HG02938 (cell line): ENCODE results near the gene TP53INP2.
"Not testable (repeated sequence)": the region's sequence is repeated elsewhere in the genome, so short reads cannot be mapped to it uniquely, and the experiment has no call there.

Experiments
- ATAC-seq: cut with Tn5 transposase; IDR thresholded peaks from one replicate; pipeline ENCODE4 v1.9.1; 2021; ENCODE audit warnings: mild to moderate bottlenecking, moderate library complexity; ENCODE audit not compliant: unreplicated experiment

TP53INP2 gene, protein sequence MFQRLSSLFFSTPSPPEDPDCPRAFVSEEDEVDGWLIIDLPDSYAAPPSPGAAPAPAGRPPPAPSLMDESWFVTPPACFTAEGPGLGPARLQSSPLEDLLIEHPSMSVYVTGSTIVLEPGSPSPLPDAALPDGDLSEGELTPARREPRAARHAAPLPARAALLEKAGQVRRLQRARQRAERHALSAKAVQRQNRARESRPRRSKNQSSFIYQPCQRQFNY

DNA sequence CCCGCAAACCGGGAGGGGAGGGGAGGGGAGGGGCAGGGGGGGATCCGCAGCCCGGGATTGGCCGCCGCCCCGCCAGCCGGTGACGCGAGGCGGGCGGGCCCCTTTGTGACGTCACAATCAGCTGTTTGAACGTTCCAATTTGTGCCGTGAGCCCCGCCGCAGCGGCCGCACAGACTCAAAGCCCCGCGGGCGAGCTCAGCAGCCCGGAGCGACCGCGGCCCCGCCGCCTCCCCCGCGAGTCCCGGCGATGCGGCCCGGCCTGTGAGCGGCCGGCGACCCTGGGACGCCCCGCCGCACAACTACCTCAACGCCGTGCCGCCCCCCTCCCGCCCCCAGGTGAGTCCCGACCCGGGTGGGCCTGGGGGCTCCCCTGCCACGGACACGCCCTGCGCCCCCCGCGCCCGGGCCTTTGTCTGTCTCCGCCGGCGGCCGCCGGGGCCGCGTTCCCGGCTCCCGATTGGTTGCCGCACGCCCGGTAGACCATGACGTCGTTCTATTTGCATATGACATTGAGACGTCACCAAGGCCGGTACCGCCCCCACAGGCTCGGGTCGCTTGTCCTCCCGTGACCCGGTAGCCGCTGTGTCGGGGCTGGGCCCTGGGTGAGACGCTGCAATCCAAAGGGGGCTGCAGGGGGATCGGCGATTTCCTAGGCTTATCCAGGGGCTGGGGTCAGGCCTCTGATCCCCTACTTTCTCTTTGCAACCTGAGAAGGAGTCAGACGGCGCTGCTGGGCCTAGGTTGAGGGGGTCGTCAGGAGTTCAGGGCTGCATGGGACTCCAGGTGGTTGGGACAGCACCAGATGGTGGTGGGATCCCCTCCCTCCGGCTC is at the start of gene TP53INP2:
TP53INP2 (plus strand) TSS at position 168 of the 831 bp plus-strand sequence. CDS start 4,396 bp downstream, outside the sequence.
- peak; percentile 41 for ATAC-seq

DNA sequence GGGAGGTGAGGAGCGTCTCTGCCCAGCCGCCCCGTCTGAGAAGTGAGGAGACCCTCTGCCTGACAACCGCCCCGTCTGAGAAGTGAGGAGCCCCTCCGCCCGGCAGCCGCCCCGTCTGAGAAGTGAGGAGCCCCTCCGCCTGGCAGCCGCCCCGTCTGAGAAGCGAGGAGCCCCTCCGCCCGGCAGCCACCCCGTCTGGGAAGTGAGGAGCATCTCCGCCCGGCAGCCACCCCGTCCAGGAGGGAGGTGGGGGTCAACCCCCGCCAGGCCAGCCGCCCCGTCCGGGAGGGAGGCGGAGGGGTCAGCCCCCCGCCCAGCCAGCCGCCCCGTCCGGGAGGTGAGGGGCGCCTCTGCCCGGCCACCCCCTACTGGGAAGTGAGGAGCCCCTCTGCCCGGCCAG is 45.5 kb upstream of the TP53INP2 start:
- not testable (repeated sequence) for ATAC-seq

DNA sequence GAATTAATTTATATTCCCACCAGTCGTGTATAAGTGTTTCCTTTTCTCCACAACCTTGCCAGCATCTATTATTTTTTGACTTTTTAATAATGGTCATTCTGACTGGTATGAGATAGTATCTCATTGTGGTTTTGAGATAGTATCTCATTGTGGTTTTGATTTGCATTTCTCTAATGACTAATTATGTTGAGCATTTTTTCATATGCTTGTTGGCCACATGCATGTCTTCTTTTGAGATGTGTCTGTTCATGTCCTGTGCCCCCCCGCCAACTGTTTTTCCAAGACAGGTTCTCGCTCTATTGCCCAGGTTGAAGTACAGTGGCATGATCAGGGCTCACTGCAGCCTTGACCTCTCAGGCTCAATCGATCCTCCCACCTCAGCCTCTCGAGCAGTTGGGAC is 42.3 kb upstream of the TP53INP2 start:
- not testable (repeated sequence) for ATAC-seq

DNA sequence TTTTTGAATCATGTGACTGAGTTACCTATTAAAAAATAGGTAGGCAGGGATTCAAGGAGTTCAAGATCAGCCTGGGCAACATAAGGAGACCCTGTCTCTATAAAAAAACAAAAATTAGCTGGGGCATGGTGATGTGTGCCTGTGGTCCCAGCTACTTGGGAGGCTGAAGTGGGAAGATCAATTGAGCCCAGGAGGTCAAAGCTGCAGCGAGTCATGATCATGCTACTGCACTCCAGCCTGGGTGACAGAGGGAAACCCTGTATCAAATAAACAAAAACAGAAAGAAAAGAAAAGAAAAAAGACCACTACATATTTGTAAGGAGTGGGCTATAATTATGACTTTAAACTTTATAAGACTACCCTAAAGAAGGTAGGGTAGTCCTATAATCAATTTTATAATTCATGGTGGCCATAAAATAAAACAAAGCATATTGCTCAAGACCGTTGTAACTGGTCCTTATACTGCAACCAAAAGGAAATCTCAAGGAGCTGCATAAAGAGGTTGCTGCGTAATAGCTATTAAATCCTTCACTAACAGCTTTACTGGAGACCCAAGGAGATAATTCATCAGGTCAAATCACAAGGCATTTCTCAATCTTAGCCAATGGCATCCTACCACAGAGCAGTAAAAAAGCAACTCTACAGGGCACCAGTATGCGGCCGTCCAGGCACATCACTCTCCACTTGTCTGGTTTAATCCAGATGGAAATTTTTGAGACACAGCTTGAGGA is 40.8 kb upstream of the TP53INP2 start:
- no peak for ATAC-seq

DNA sequence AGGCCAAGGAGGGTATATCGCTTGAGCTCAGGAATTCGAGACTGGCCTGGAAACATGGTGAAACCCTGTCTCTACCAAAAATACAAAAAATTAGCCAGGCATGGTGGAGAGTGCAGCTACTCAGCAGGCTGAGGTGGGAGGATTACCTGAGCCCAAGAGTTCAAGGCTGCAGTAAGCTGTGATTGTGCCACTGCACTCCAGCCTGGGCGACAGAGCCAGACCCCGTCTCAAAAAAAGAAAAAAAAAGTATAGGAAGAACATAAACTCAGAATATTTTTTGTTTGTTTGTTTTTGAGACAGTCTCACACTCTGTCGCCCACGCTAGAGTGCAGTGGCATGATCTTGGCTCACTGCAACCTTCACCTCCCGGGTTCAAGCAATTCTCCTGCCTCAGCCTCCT is 39.4 kb upstream of the TP53INP2 start:
- ATAC-seq: not testable (repeated sequence)

DNA sequence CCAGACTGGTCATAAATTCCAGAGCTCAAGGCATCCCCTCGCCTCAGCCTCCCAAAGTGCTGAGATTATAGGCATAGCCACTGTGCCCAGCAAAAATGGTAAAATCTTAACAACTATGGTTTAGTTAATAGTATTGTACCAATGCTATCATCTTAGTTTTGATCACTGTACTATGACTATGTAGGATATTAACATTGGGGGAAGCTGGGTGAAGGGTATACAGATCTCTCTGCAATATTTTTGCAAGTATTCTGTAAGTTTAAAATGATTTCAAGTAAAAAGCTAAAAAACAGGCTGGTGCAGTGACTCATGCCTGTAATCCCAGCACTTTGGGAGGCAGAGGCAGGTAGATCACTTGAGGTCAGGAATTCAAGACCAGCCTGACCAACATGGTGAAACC is 35.0 kb upstream of the TP53INP2 start:
- no peak for ATAC-seq

DNA sequence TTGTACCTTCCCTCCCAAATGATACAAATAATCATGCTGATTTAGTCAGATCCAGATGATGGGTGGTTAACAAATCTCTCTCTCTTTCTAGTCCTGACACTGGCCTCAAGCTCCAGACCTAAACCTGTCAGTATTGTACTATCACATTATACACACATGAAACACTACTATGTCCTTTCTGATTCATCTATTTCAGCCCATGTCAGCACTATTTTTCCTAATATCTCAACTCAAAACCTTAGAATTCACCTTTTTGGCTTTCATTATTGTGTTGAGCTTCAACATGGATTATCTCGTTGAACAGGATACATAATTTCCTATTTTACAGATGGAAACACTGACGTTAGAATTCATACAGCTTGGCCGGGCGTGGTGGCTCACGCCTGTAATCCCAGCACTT is 30.7 kb upstream of the TP53INP2 start:
- no peak for ATAC-seq

DNA sequence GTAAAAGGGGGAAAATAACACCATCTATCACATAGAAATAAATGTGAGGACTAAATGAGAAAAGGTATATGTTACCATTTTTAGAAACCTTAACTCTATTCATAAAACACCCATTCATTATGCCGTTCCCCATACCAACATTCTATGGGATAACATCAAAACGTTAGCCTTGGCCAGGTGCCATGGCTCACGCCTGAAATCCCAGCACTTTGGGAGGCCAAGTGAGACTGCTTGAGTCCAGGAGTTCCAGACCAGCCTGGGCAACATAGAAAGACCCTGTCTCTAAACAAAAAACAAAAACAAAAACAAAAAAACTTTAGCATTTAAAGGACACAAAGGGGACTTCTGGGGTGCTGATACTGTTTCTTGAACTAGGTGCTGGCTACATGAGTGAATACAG is 28.6 kb upstream of the TP53INP2 start:
- ATAC-seq: no peak

DNA sequence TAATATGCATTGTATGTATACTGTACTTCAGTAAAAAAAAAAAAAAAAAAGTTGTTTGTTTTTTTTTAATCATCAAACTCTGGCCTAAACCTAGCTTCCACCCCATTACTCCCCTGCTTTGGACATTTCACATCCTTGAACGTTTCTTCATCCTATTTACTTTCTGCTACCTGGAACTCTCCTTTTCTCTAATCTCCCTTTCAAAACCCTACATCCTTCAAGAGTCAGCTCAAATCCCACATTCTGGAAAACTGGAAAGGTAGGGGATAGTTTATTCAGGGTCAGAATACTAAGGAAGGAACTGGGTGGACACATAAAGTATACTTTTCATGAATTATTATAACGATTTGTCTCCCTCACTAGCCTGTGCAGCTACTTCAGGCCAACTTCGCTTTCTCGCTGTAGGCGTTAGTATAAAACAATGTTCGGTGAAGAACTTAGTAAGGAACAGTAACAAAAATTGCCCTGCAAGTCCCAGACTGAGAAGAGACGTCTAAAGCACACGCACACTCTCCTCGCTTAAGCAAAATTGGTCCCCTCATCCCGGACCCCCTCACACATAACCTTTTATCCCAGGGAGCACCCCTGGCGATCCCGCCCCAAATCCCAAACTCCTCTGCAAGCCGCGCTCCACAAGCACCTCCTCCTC is 28.0 kb upstream of the TP53INP2 start:
- no peak for ATAC-seq

DNA sequence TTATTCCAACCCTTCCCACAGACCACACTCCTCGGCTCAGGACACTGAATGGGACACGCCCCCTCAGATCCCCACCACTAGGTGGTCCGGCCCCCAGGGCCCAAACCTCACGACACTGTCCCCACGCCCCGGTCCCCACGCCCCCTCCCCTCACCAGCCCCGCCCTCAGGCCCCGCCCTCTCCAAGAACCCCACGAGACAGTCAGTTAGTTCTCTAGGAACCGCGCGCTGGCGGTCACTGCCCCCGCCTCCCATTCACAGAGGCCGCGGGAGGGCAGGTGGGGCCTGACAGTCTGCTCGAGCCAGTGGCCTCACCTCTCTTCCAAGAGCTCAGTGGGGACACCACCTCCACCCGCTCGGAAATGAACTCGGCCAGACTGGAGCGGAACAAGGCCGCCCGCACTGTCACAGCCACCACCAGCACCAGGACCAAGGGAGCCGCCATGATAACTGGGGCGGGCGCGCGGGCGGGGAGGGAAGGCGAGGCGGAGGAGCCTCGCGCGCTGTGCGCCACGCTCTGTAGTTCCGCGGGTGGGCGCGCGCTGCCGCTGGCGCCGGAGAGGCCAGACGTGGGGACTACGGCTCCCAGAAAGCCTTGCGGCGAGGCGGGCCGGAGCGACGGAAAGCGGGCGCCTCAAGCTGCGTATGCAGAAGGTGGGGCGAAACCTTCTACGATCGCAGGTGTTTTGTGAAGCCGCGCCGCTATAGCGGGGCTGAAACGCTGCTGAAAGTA is 27.3 kb upstream of the TP53INP2 start, which contains the start of gene PIGU:
PIGU (minus strand) TSS at position 451 of the 732 bp plus-strand sequence; CDS start at position 444, 7 bp downstream.
- peak; percentile 88 for ATAC-seq

DNA sequence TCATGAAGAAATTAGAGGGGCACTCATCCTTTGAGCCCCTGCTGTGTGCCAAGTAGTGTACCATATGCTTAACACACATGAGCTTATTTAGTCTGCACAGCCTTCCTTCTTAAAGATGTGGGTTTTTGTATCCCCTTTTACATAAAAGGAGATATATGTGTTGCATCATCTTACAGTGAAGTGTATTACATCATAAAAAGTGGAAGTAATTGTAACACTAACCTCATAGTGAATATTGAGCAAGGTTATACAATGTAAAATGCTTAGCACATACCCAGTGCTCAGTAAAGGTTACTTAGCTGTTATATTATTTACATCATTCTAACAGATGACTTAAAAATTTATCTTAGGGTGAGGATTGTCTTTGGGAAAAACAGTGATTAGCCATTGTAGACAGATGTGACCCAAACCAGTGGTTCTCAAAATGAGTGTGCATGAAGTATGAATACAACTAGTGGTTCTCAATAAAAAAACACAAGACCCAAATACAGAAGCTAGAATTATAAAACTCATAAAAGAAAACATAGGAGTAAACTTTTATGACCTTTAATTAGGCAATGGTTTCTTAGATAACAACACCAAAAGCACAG is 23.5 kb upstream of the TP53INP2 start:
- no peak for ATAC-seq

DNA sequence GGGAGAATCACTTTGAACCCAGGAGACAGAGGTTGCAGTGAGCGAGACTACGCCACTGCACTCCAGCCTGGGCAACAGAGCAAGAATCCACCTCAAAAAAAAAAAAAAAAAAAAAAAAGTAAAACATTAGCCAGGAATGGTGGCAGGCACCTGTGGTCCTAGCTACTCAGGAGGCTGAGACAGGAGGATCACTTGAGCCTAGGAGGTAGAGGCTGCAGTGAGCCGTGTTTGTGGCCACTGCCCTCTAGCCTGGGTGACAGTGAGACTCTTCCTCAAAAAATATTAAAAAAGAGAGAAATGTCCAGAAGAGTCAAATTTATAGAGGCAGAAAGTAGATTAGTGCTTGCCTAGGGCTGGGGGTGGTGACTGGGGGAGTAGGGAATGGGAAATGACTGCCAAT is 20.5 kb upstream of the TP53INP2 start:
- ATAC-seq: no peak

DNA sequence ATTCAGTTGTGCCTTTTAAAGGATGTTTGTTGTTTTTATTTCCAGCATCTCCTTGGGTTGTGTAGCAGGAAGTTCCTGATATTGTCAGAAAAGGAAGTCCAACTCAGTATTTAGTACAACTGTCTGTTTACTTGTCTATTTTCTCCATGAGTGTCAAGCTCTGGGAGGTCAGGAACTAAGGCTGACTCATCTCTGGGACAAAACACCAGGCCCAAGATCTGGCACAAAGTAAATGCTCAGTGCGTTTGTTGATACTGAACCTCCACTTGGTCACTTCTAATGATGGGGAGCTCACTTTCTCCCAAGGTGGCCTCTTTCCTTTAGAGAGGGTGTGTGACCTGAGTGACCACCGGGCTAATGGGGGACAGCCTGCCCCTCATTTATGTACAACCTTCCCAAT is 14.7 kb upstream of the TP53INP2 start:
- ATAC-seq: no peak

DNA sequence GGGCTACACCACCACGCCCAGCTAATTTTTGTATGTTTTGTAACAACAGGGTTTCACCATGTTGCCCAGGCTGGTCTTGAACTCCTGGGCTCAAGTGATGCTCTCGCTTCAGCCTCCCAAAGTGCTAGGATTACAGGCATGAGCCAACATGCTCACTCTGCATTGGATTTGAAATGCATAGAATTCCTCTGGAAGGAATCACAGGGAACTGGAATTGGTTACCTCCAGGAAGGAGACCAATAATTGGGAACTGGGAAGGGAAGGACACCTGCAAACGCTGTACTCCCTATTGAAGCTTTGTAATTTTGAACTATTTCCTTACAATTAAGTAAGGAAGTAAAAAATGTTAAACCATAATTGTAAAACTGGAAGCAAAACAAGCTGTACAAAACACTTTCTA is 12.3 kb upstream of the TP53INP2 start:
- no peak for ATAC-seq

DNA sequence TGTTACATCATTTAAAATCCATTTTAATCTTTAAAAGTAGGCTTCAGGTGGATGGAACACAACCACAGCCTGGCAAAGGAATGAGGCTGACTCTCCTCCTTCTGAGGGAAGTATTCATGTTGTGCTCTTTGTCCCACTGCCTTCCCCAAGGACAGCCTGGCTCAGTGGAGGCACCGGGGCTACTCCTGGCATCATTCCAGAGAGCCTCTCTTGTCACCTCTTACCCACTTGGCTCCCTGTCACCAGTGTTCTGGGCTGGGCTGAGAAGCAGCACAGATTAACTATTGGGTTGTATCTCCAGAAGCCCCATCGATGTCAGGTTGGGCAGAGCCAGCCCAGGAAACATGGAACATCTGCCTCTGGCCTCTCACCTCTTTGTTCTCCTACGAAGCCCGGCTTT is 10.7 kb upstream of the TP53INP2 start:
- ATAC-seq: no peak

DNA sequence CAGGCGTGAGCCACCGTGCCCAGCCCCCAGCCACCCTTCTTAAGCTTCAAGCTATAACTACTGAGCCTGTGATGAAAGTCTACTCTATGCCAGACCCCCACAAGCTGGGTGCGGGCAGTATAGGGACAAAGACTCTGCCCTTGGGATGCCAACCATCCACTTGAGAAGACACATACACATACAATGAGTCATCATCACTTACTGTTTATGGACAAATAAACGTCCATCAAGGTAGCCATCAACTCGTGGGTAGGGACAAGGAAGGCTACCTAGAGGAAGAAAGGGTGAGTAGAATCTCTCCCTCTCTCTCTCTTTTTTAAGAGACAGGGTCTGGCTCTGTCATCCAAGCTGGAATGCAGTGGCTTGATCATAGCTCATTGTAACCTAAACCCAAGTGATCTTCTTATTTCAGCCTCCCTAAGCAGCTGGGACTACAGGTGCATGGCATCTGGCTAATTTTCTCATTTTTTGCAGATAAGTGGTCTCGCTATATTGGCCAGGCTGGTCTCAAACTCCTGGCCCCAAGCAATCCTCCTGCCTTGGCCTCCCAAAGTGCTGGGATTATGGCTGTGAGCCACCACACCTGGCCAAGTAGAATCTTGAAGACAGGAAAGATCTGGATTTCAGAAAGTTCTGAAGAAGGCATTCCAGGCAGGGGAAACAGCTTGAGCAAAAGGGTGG is 2.6 kb upstream of the TP53INP2 start:
- no peak for ATAC-seq

DNA sequence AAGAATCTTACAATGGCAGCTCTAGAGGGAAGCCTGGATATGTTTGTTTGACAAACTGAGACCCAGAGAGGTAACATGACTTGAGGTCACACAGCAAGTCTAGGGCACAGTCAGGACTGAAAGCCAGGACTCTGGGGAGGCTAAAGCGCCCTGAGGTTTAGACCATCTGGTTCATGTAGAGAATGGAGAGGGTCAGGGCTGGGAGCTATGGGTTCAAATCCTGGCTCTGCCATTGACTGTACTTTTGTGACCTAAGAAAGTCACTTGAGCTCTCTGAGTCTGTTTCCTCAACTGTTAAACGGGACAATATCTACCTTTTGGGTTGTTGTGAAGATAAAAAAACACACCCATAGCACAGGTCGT is 1.1 kb upstream of the TP53INP2 start:
- no peak for ATAC-seq

DNA sequence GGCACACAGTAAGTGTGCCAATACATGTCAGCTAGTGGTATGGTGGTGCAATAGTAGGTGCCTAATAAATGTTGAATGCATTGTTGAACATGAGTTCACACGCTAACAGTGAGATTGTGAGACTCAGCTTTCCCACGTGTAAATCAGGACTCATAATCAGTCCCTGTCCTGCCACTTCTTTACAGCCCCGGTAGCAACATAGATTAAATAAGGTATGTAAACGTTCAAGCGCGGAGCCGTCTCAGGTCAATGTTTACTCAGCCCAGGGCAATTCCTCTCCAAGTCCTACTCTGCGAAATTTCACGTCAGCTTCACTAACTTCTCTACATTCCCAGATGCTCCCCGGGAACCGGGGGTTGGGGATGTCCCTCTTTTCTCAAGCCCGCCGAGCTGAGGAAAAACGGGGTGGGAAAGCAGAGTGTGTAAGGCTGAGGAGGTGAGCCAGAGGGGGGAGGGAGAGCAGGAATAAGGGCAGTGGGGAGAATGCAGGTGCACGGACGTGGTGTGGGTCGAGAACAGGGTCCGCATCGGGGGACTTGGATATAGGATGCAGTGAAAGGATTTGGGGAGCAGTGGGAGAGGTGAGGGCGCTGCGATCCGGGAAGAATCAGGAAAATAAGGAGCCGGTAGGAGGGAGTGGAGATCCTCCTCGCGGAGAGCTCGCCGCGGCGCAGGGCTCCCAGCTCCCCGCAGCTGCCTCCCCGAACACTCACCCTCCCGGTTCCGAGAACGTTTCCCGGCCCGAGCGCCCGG is 544 bp upstream of the TP53INP2 start:
- no peak for ATAC-seq

DNA sequence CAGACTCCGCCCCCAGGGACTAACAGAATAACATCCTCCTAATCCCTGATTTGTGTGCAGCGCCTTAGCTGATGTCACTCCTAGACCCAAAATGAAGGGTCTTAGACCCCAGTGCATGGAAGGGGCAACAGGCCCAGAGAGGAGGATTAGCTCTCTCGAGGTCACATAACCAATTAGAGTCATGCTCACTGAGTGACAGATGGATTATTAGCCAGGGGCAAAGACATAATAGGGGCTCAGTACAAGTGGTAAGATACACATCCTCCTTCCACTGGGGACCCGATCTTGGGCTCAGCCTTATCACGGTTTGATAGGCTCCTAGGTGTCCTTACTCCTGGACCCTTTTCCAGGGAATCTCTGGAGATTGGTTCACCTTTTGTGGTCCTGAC is 858 bp downstream of the TP53INP2 start:
- ATAC-seq: no peak
